G401 (cell line): ENCODE results near the gene CDK5RAP1. TPM values are rescaled to one million over a fixed set of nuclear protein-coding genes. Genes with fewer than 3 reads are reported as not detected.

Experiments
- DNase-seq: peaks from one replicate; pipeline ENCODE4 v3.0.0-alpha.2; 2015; ENCODE audit warnings: low spot score
- in situ Hi-C: cut with HindIII; loops from 2 replicates; pipeline ENCODE4 v1.10.0; 2016; ENCODE audit warnings: low sequenced_read_pairs, mixed read lengths
- total RNA-seq: library from RNA; depleted of rRNA; stranded (reverse); fragments of >200 nt; shearing (Covaris generic); gene quantifications from 2 replicates; pipeline ENCODE4 v1.2.3, GENCODE V29; 2014; rRNA removed

The CDK5RAP1 gene
- total RNA-seq, 1 experiment from 2014 or later: 65.5 TPM

GRCh38 chr20:33312583-33312982, 88.7 kb downstream of the CDK5RAP1 start:
- in situ Hi-C loops: no loop called here
- DNase-seq: no peak

- no peak for DNase-seq
- in situ Hi-C loops: no loop called here
Measured at GRCh38 chr20:33311996-33312395, 89.3 kb downstream of the CDK5RAP1 start.

GRCh38 chr20:33311011-33311410, 90.3 kb downstream of the CDK5RAP1 start:
- no peak for DNase-seq
- in situ Hi-C loops: no loop called here

- no peak for DNase-seq
- in situ Hi-C loops: no loop called here
Measured at GRCh38 chr20:33310327-33310899, 90.9 kb downstream of the CDK5RAP1 start.

GRCh38 chr20:33309631-33310030, 91.7 kb downstream of the CDK5RAP1 start:
- no peak for DNase-seq
- in situ Hi-C loops: no loop called here

Other genes with a start within 250 kb of the CDK5RAP1 start
- not detected in 2 replicates for gene BPIFA2, start 233.4 kb downstream of the CDK5RAP1 start, total RNA-seq
- gene BPIFA3, start 184.2 kb downstream of the CDK5RAP1 start, total RNA-seq: not detected in 2 replicates
- not detected in 2 replicates for gene BPIFA1, start 165.5 kb downstream of the CDK5RAP1 start, total RNA-seq
- not detected in 2 replicates for gene BPIFB1, start 118.3 kb downstream of the CDK5RAP1 start, total RNA-seq
- 38.0 and 42.6 TPM in 2 replicates for gene SNTA1, start 42.2 kb upstream of the CDK5RAP1 start, total RNA-seq
- 7.8 and 22.3 TPM in 2 replicates for gene CBFA2T2, start 88.6 kb upstream of the CDK5RAP1 start, total RNA-seq